Measurements from ENCODE around the gene EHMT1.

DNA sequence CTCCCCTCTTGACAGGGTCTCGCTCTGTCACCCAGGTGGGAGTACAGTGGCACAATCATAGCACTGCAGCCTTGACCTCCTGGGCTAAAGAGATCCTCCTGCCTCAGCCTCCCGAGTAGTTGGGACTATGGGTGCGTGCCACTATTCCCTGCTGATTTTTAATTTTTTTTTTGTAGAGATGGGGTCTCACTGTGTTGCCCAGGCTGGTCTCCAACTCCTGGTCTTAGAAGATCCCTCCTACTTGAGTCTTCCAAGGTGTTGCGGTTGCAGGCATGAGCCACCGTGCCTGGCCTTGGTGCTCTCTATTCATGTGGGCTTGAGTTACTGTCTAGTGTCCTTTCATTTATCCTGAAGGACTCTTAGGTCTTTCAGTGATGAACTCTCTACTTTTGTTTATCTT is 24.1 kb downstream of the EHMT1 start:
- TF ChIP-seq, protein P1, sequence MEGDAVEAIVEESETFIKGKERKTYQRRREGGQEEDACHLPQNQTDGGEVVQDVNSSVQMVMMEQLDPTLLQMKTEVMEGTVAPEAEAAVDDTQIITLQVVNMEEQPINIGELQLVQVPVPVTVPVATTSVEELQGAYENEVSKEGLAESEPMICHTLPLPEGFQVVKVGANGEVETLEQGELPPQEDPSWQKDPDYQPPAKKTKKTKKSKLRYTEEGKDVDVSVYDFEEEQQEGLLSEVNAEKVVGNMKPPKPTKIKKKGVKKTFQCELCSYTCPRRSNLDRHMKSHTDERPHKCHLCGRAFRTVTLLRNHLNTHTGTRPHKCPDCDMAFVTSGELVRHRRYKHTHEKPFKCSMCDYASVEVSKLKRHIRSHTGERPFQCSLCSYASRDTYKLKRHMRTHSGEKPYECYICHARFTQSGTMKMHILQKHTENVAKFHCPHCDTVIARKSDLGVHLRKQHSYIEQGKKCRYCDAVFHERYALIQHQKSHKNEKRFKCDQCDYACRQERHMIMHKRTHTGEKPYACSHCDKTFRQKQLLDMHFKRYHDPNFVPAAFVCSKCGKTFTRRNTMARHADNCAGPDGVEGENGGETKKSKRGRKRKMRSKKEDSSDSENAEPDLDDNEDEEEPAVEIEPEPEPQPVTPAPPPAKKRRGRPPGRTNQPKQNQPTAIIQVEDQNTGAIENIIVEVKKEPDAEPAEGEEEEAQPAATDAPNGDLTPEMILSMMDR (IDR thresholded peaks at IDR 0.05), result no peak
- TF ChIP-seq POLR2AphosphoS5 (IDR thresholded peaks at IDR 0.05; ENCODE audit: low read depth, low read length) (no peak), SIN3A (IDR thresholded peaks at IDR 0.05; ENCODE audit: borderline replicate concordance, insufficient read depth, low read depth, low read length) (no peak), TCF7L2 (IDR thresholded peaks at IDR 0.05; ENCODE audit: low read depth, low read length) (no peak)
- TF ChIP-seq, protein P2, sequence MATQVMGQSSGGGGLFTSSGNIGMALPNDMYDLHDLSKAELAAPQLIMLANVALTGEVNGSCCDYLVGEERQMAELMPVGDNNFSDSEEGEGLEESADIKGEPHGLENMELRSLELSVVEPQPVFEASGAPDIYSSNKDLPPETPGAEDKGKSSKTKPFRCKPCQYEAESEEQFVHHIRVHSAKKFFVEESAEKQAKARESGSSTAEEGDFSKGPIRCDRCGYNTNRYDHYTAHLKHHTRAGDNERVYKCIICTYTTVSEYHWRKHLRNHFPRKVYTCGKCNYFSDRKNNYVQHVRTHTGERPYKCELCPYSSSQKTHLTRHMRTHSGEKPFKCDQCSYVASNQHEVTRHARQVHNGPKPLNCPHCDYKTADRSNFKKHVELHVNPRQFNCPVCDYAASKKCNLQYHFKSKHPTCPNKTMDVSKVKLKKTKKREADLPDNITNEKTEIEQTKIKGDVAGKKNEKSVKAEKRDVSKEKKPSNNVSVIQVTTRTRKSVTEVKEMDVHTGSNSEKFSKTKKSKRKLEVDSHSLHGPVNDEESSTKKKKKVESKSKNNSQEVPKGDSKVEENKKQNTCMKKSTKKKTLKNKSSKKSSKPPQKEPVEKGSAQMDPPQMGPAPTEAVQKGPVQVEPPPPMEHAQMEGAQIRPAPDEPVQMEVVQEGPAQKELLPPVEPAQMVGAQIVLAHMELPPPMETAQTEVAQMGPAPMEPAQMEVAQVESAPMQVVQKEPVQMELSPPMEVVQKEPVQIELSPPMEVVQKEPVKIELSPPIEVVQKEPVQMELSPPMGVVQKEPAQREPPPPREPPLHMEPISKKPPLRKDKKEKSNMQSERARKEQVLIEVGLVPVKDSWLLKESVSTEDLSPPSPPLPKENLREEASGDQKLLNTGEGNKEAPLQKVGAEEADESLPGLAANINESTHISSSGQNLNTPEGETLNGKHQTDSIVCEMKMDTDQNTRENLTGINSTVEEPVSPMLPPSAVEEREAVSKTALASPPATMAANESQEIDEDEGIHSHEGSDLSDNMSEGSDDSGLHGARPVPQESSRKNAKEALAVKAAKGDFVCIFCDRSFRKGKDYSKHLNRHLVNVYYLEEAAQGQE (IDR thresholded peaks at IDR 0.05; ENCODE audit: insufficient read depth in 1 of 2, low read depth in 2 of 2, low read length in 1 of 2), result no peak

Data from Panc1 (cell line).